Measurements from ENCODE around the gene KDF1.

DNA sequence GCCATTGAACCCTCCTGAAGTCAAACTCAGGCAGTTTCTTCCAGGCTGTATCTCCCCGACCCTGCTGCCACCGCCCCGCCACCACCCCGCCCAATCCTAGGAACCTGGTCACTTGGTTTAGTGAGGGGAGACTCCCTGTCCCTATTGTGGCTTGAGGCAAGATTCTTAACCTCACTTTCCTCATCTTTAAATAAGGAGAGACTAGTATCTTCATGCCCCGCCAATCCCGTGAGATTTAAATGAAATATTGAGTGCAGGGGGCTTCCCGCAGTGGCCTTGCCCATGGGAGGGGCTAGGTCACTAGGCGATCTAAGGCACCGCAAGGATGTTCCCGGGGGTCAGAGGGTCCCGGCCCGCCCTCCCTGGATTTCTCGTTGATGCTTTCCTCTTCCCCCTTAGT lies 998 bp downstream of the KDF1 start:
- TF ChIP-seq, protein P1, sequence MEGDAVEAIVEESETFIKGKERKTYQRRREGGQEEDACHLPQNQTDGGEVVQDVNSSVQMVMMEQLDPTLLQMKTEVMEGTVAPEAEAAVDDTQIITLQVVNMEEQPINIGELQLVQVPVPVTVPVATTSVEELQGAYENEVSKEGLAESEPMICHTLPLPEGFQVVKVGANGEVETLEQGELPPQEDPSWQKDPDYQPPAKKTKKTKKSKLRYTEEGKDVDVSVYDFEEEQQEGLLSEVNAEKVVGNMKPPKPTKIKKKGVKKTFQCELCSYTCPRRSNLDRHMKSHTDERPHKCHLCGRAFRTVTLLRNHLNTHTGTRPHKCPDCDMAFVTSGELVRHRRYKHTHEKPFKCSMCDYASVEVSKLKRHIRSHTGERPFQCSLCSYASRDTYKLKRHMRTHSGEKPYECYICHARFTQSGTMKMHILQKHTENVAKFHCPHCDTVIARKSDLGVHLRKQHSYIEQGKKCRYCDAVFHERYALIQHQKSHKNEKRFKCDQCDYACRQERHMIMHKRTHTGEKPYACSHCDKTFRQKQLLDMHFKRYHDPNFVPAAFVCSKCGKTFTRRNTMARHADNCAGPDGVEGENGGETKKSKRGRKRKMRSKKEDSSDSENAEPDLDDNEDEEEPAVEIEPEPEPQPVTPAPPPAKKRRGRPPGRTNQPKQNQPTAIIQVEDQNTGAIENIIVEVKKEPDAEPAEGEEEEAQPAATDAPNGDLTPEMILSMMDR (IDR thresholded peaks at IDR 0.05; ENCODE audit: borderline replicate concordance, extremely low read depth, low read length, poor library complexity, severe bottlenecking) = no peak
- no peak for TF ChIP-seq EZH2 (IDR thresholded peaks at IDR 0.05; ENCODE audit: borderline replicate concordance, low read depth, low read length, severe bottlenecking)

Data from DND-41 (cell line).